SK-N-SH (cell line): ENCODE results near the gene SLC22A23. TPM values are rescaled to one million over a fixed set of nuclear protein-coding genes. Genes with fewer than 3 reads are reported as not detected.

Source experiments
- CTCF ChIA-PET: fragments of 300-600, 350-600 bp; formaldehyde crosslinking; extraction: SDS; loops from one replicate; lab custom pipeline; 2021; lab: Yijun Ruan, JAX
- POLR2A ChIA-PET: fragments of 350-600 bp; sonication (Branson Sonifier 250); formaldehyde crosslinking; extraction: SDS; loops from one replicate; lab custom pipeline; 2020; ENCODE audit warnings: antibody characterized with exemption, inconsistent platforms; lab: Yijun Ruan, JAX
- DNase-seq: peaks from one replicate; pipeline ENCODE4 v3.0.0; 2012
- H2AFZ ChIP-seq: fragments of 200-600 bp; sonication (generic); 2 replicates; pipeline ENCODE4 v1.8.1; 2016; ENCODE audit warnings: antibody characterized with exemption, mild to moderate bottlenecking, low read depth
- H3F3A ChIP-seq: fragments of 200-600 bp; sonication (generic); replicated peaks from 2 replicates; pipeline ENCODE3; 2016; ENCODE audit warnings: antibody characterized with exemption, mild to moderate bottlenecking; ENCODE audit not compliant: insufficient read depth
- H3K27ac ChIP-seq, 2 experiments: fragments of 200-500 bp in 1 of 2; fragments of 200-600 bp in 1 of 2; sonication (Bioruptor generic) in 1 of 2; sonication (generic), shearing (Covaris generic) in 1 of 2; 2 replicates each; pipeline versions ENCODE4 v1.5.1 to v1.6.1; 2014 to 2016; ENCODE audit warnings: low read depth in 2 of 2, inconsistent platforms in 1 of 2, low read length in 1 of 2, mild to moderate bottlenecking in 1 of 2, mixed read lengths in 1 of 2
- H3K27me3 ChIP-seq: fragments of 200-600 bp; sonication (generic), shearing (Covaris generic); 2 replicates; pipeline ENCODE4 v1.6.1; 2016; ENCODE audit warnings: mixed run types; ENCODE audit not compliant: insufficient read depth
- H3K36me3 ChIP-seq, 2 experiments: fragments of 200-500 bp in 1 of 2; fragments of 200-600 bp in 1 of 2; sonication (Bioruptor generic) in 1 of 2; sonication (generic) in 1 of 2; replicated peaks in 1 of 2; 2 replicates each; pipeline versions ENCODE3 to v1.5.1; 2014 to 2016; ENCODE audit warnings: low read length in 1 of 2, mild to moderate bottlenecking in 1 of 2; ENCODE audit not compliant: insufficient read depth in 2 of 2, control insufficient read depth in 1 of 2
- H3K4me1 ChIP-seq, 2 experiments: fragments of 200-500 bp in 1 of 2; fragments of 200-600 bp in 1 of 2; sonication (Bioruptor generic) in 1 of 2; sonication (generic), shearing (Covaris generic) in 1 of 2; 2 replicates each; pipeline versions ENCODE4 v1.5.1 to v1.6.1; 2014 to 2016; ENCODE audit warnings: low read depth in 1 of 2, low read length in 1 of 2, mixed run types in 1 of 2; ENCODE audit not compliant: insufficient read depth in 2 of 2, control insufficient read depth in 1 of 2
- H3K4me2 ChIP-seq: fragments of 200-600 bp; sonication (generic), shearing (Covaris generic); 2 replicates; pipeline ENCODE4 v1.6.1; 2017; ENCODE audit warnings: mixed run types
- H3K4me3 ChIP-seq, 2 experiments: fragments of 200-500 bp in 1 of 2; fragments of 200-600 bp in 1 of 2; sonication (Bioruptor generic) in 1 of 2; sonication (generic), shearing (Covaris generic) in 1 of 2; 2 replicates each; pipeline versions ENCODE4 v1.5.1 to v1.8.1; 2014 to 2016; ENCODE audit warnings: low read depth in 2 of 2, inconsistent platforms in 1 of 2, low read length in 1 of 2, mild to moderate bottlenecking in 1 of 2, mixed read lengths in 1 of 2, moderate library complexity in 1 of 2
- H3K79me2 ChIP-seq: fragments of 200-600 bp; sonication (generic); 2 replicates; pipeline ENCODE4 v1.8.1; 2017; ENCODE audit warnings: mild to moderate bottlenecking; ENCODE audit not compliant: insufficient read depth
- H3K9ac ChIP-seq: fragments of 200-600 bp; sonication (generic); 2 replicates; pipeline ENCODE4 v1.6.1; 2017; ENCODE audit warnings: mixed run types
- H3K9me2 ChIP-seq: fragments of 200-600 bp; sonication (generic); 2 replicates; pipeline ENCODE4 v1.6.1; 2017; ENCODE audit warnings: mixed run types
- H3K9me3 ChIP-seq: fragments of 200-600 bp; sonication (generic); 2 replicates; pipeline ENCODE4 v1.6.1; 2017; ENCODE audit warnings: mixed run types, mild to moderate bottlenecking, moderate library complexity
- H4K20me1 ChIP-seq: fragments of 200-600 bp; sonication (generic); 2 replicates; pipeline ENCODE4 v1.6.1; 2017; ENCODE audit warnings: mild to moderate bottlenecking, mixed run types; ENCODE audit not compliant: insufficient read depth
- CHD2 ChIP-seq: fragments of 150-350 bp; IDR thresholded peaks from 2 replicates; pipeline ENCODE4 v1.6.1; 2018; ENCODE audit warnings: low read length; ENCODE audit not compliant: partially characterized antibody
- ELF1 ChIP-seq: IDR thresholded peaks from 2 replicates; pipeline ENCODE4 v1.4.0; 2012
- EP300 ChIP-seq, 2 experiments: IDR thresholded peaks; 2 replicates each; pipeline versions ENCODE4 v1.4.0 to v1.6.1; 2012; ENCODE audit warnings: borderline replicate concordance in 1 of 2, low read depth in 1 of 2, low read length in 1 of 2
- FOSL2 ChIP-seq: IDR thresholded peaks from 2 replicates; pipeline ENCODE4 v1.4.0; 2012; ENCODE audit warnings: low read depth, mild to moderate bottlenecking, moderate library complexity, borderline replicate concordance
- FOXM1 ChIP-seq: IDR thresholded peaks from 2 replicates; pipeline ENCODE4 v1.4.0; 2012; ENCODE audit warnings: low read depth, mild to moderate bottlenecking
- GATA2 ChIP-seq: sonication (generic); formaldehyde crosslinking; IDR thresholded peaks from 2 replicates; pipeline ENCODE4 v1.5.0; 2020; ENCODE audit warnings: mild to moderate bottlenecking, missing genetic modification reagents
- JUND ChIP-seq: IDR thresholded peaks from 2 replicates; pipeline ENCODE4 v1.4.0; 2012
- MXI1 ChIP-seq: IDR thresholded peaks from 2 replicates; pipeline ENCODE4 v1.6.1; 2012; ENCODE audit warnings: mild to moderate bottlenecking, low read depth, low read length, improper control_type of control experiment
- NFIC ChIP-seq: IDR thresholded peaks from 2 replicates; pipeline ENCODE4 v1.4.0; 2012; ENCODE audit warnings: borderline replicate concordance
- NRF1 ChIP-seq: IDR thresholded peaks from 2 replicates; pipeline ENCODE4 v1.6.1; 2012; ENCODE audit warnings: low read depth, mild to moderate bottlenecking, low read length
- POLR2AphosphoS5 ChIP-seq: IDR thresholded peaks from 2 replicates; pipeline ENCODE4 v1.6.1; 2012; ENCODE audit warnings: low read depth, low read length
- RAD21 ChIP-seq: IDR thresholded peaks from 2 replicates; pipeline ENCODE4 v1.6.1; 2012; ENCODE audit warnings: mild to moderate bottlenecking, low read length
- RFX5 ChIP-seq: IDR thresholded peaks from 2 replicates; pipeline ENCODE4 v1.6.1; 2012; ENCODE audit warnings: mild to moderate bottlenecking, improper control_type of control experiment, low read length
- RXRA ChIP-seq: IDR thresholded peaks from 2 replicates; pipeline ENCODE4 v1.4.0; 2012; ENCODE audit warnings: low read depth, mild to moderate bottlenecking, borderline replicate concordance
- SMC3 ChIP-seq: IDR thresholded peaks from 2 replicates; pipeline ENCODE4 v1.6.1; 2012; ENCODE audit warnings: low read depth, low read length, improper control_type of control experiment
- TAF1 ChIP-seq: IDR thresholded peaks from 2 replicates; pipeline ENCODE4 v1.6.1; 2012; ENCODE audit warnings: low read depth, mild to moderate bottlenecking, low read length, moderate library complexity, borderline replicate concordance
- TCF12 ChIP-seq: IDR thresholded peaks from 2 replicates; pipeline ENCODE4 v1.4.0; 2012
- YY1 ChIP-seq: IDR thresholded peaks from 2 replicates; pipeline ENCODE4 v1.4.0; 2012; ENCODE audit warnings: low read depth, mild to moderate bottlenecking
- WGBS: methylation state at CpG from one replicate; pipeline ENCODE4 v1.1.6; 2017; ENCODE audit warnings: low lambda C conversion rate; 5-methylcytosine and 5-hydroxymethylcytosine counted together
- polyA plus RNA-seq, 3 experiments: library from polyadenylated mRNA; depleted of rRNA; stranded (reverse); fragments of >200 nt; gene quantifications; 2 replicates each; pipeline ENCODE4 v1.2.3, GENCODE V29; 2012
- TF ChIP-seq, protein P1 (sequence below): IDR thresholded peaks from 2 replicates; pipeline ENCODE4 v1.4.0; 2012; ENCODE audit warnings: low read depth
- TF ChIP-seq, protein P2 (sequence below): IDR thresholded peaks from 2 replicates; pipeline ENCODE4 v1.6.1; 2012; ENCODE audit warnings: mild to moderate bottlenecking, low read depth, low read length, moderate library complexity
- TF ChIP-seq, protein P3 (sequence below): fragments of 150-350 bp; IDR thresholded peaks from 2 replicates; pipeline ENCODE4 v1.6.1; 2017; ENCODE audit warnings: antibody characterized with exemption, low read length, low read depth, borderline replicate concordance
- TF ChIP-seq, protein P4 (sequence below): fragments of 150-350 bp; IDR thresholded peaks from 2 replicates; pipeline ENCODE4 v1.6.1; 2016; ENCODE audit warnings: mild to moderate bottlenecking, low read depth, low read length

Gene SLC22A23
- polyA plus RNA-seq, 1 of the 3 experiments (the other 2 are of a cell fraction): not detected

DNA sequence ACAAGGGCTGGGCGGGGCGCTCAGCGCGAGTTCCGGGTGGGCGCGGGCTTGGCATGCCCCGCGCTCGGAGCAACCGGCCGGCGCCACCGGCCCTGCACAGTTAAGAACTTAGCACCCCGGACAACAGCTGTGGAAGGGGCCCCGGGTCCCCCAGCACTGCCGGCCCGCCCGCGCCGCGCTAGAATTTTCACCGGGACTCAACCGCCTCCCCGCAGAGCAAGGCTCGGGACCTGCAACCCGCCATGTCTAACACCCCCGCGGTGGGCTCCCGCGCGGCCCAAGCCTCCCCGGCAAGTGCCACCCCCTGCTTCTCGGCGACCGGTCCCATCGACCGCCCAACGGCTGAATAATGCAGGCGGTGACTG lies 203.3 kb downstream of the SLC22A23 start:
- no peaks in the 10 kb centered on the region; the same call in 1 of the 2 replicates for H3K27me3 ChIP-seq
- H3K4me1 ChIP-seq: peaks cover 5 to 7% of the 10 kb centered on the region in 2 experiments; a peak in 3 of 4 replicates
- no peak overlapping the region for H3K9ac ChIP-seq
- H3K4me2 ChIP-seq: no peak overlapping the region
- H3K36me3 ChIP-seq: no peaks in the 10 kb centered on the region
- CTCF ChIA-PET: interaction anchor here (1.9 to 3.5 kb wide), 2 partner anchors 21 to 95 kb away, joined by 4 to 63 read pairs; no protein-coding TSS in a partner anchor
- POLR2A ChIA-PET: no interaction called here
- TF ChIP-seq, protein P1, sequence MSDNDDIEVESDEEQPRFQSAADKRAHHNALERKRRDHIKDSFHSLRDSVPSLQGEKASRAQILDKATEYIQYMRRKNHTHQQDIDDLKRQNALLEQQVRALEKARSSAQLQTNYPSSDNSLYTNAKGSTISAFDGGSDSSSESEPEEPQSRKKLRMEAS: no peak
- TF ChIP-seq RAD21: no peak
- TF ChIP-seq FOXM1: no peak
- TF ChIP-seq CHD2: no peak
- no peak for TF ChIP-seq ELF1
- TF ChIP-seq, protein P2, sequence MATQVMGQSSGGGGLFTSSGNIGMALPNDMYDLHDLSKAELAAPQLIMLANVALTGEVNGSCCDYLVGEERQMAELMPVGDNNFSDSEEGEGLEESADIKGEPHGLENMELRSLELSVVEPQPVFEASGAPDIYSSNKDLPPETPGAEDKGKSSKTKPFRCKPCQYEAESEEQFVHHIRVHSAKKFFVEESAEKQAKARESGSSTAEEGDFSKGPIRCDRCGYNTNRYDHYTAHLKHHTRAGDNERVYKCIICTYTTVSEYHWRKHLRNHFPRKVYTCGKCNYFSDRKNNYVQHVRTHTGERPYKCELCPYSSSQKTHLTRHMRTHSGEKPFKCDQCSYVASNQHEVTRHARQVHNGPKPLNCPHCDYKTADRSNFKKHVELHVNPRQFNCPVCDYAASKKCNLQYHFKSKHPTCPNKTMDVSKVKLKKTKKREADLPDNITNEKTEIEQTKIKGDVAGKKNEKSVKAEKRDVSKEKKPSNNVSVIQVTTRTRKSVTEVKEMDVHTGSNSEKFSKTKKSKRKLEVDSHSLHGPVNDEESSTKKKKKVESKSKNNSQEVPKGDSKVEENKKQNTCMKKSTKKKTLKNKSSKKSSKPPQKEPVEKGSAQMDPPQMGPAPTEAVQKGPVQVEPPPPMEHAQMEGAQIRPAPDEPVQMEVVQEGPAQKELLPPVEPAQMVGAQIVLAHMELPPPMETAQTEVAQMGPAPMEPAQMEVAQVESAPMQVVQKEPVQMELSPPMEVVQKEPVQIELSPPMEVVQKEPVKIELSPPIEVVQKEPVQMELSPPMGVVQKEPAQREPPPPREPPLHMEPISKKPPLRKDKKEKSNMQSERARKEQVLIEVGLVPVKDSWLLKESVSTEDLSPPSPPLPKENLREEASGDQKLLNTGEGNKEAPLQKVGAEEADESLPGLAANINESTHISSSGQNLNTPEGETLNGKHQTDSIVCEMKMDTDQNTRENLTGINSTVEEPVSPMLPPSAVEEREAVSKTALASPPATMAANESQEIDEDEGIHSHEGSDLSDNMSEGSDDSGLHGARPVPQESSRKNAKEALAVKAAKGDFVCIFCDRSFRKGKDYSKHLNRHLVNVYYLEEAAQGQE: no peak
- WGBS: 98% methylated on average over 25 of the region's 40 CpGs
- no peak for DNase-seq
- no peaks in the 10 kb centered on the region for H3K9me3 ChIP-seq
- H2AFZ ChIP-seq: no peak overlapping the region
- H3F3A ChIP-seq: no peaks in the 10 kb centered on the region
- H3K4me3 ChIP-seq: no peak overlapping the region
- H3K9me2 ChIP-seq: no peaks in the 10 kb centered on the region
- H3K27ac ChIP-seq: no peak overlapping the region
- H3K79me2 ChIP-seq: no peaks in the 10 kb centered on the region
- no peaks in the 10 kb centered on the region for H4K20me1 ChIP-seq

DNA sequence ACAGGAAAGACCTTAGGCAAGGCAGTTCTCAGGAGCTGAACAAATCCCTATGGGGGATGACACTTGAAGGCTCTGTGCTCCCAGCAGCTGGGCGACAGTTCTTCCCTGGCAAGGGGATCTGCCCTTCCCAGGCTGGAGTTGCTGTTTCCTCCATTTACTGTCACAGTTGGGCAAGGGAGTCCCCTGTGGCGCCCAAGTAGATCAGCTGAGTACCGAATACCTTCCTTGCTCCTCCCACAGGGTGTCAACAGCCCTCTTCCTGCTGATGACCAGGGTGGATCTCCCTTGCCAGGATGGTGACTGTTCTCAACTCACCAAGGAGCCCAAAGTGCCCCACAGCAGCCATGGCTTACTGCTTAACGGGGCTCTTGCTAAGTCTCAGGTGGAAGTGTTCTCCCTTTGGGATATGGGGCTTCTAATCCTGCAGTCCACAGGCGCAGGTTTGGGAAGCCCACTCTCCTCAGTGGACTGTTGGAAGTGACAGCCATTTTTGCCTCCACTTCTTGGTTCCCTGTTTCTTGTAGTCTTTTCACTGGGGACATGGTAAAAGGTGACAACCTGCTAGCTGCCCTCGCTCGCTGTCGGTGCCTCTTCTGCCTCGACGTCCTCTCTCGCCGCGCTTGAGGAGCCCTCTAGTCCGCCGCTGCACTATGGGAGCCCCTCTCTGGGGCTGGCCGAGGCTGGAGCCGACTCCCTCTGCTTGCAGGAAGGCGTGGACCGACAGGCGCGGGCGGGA lies 203.8 kb downstream of the SLC22A23 start:
- no peak overlapping the region for H3K27ac ChIP-seq
- H4K20me1 ChIP-seq: no peaks in the 10 kb centered on the region
- H3K27me3 ChIP-seq: no peaks in the 10 kb centered on the region; the same call in 1 of the 2 replicates
- ChIA-PET CTCF (interaction anchor here (0.8 to 3.5 kb wide), 3 partner anchors 21 to 480 kb away, joined by 3 to 63 read pairs (median 4); no protein-coding TSS in a partner anchor), POLR2A (no interaction called here)
- H3K79me2 ChIP-seq: no peaks in the 10 kb centered on the region
- H3K9me3 ChIP-seq: no peaks in the 10 kb centered on the region
- H3K9ac ChIP-seq: no peak overlapping the region
- H3K36me3 ChIP-seq: no peaks in the 10 kb centered on the region
- H3K4me1 ChIP-seq: peaks cover 9 to 10% of the 10 kb centered on the region in 2 experiments
- peaks cover 3% of the 10 kb centered on the region for H3F3A ChIP-seq
- TF ChIP-seq EP300 (IDR thresholded peaks at IDR 0.05; ENCODE audit: borderline replicate concordance in 1 of 2, low read depth in 1 of 2, low read length in 1 of 2) (no peak), MXI1 (no peak), GATA2 (CRISPR knock-in tag) (no peak), JUND (no peak), ELF1 (no peak), RFX5 (no peak), NRF1 (no peak), CHD2 (no peak), TAF1 (no peak), FOSL2 (no peak), NFIC (no peak), TCF12 (no peak), POLR2AphosphoS5 (no peak), RXRA (no peak), SMC3 (no peak), YY1 (no peak)
- TF ChIP-seq, protein P3, sequence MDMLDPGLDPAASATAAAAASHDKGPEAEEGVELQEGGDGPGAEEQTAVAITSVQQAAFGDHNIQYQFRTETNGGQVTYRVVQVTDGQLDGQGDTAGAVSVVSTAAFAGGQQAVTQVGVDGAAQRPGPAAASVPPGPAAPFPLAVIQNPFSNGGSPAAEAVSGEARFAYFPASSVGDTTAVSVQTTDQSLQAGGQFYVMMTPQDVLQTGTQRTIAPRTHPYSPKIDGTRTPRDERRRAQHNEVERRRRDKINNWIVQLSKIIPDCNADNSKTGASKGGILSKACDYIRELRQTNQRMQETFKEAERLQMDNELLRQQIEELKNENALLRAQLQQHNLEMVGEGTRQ: no peak
- TF ChIP-seq, protein P4, sequence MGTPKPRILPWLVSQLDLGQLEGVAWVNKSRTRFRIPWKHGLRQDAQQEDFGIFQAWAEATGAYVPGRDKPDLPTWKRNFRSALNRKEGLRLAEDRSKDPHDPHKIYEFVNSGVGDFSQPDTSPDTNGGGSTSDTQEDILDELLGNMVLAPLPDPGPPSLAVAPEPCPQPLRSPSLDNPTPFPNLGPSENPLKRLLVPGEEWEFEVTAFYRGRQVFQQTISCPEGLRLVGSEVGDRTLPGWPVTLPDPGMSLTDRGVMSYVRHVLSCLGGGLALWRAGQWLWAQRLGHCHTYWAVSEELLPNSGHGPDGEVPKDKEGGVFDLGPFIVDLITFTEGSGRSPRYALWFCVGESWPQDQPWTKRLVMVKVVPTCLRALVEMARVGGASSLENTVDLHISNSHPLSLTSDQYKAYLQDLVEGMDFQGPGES: no peak
- H3K4me3 ChIP-seq: no peak overlapping the region
- no peaks in the 10 kb centered on the region for H3K9me2 ChIP-seq
- WGBS: 92% methylated on average over 14 of the region's 22 CpGs
- no peak for DNase-seq
- no peak overlapping the region for H3K4me2 ChIP-seq
- H2AFZ ChIP-seq: no peak overlapping the region
